GM19397 (cell line): ENCODE measurements around the gene ANKRD55.
"Not testable (repeated sequence)": the region's sequence is repeated elsewhere in the genome, so short reads cannot be mapped to it uniquely, and the experiment has no call there.

Source experiments
- ATAC-seq: cut with Tn5 transposase; IDR thresholded peaks from one replicate; pipeline ENCODE4 v1.9.1; 2021; ENCODE audit warnings: mild to moderate bottlenecking, moderate library complexity; ENCODE audit not compliant: unreplicated experiment

ANKRD55 gene

GRCh38 chr5:56110646-56111403 lies 122.3 kb downstream of the ANKRD55 start:
- no peak for ATAC-seq

GRCh38 chr5:56108246-56108645 lies 124.9 kb downstream of the ANKRD55 start:
- ATAC-seq: no peak

- no peak for ATAC-seq
These were observed 126.3 kb downstream of the ANKRD55 start for GRCh38 chr5:56106837-56107236.

- ATAC-seq: no peak
These were observed 127.4 kb downstream of the ANKRD55 start for GRCh38 chr5:56105511-56106291.

- no peak for ATAC-seq
These were observed 130.2 kb downstream of the ANKRD55 start for GRCh38 chr5:56102889-56103288.

- not testable (repeated sequence) for ATAC-seq
These were observed 130.9 kb downstream of the ANKRD55 start for GRCh38 chr5:56102207-56102606.

GRCh38 chr5:56101180-56101579 lies 131.9 kb downstream of the ANKRD55 start:
- no peak for ATAC-seq

- no peak for ATAC-seq
These were observed 132.5 kb downstream of the ANKRD55 start for GRCh38 chr5:56100439-56101176.

- no peak for ATAC-seq
These were observed 133.8 kb downstream of the ANKRD55 start for GRCh38 chr5:56099346-56099745.

- no peak for ATAC-seq
These were observed 136.1 kb downstream of the ANKRD55 start for GRCh38 chr5:56097055-56097454.

- ATAC-seq: peak; percentile 79
These were observed 137.5 kb downstream of the ANKRD55 start for GRCh38 chr5:56095579-56096102.

GRCh38 chr5:56094579-56095361 lies 138.4 kb downstream of the ANKRD55 start:
- ATAC-seq: peak; percentile 24

GRCh38 chr5:56093970-56094369 lies 139.2 kb downstream of the ANKRD55 start:
- ATAC-seq: no peak

- ATAC-seq: no peak
These were observed 141.0 kb downstream of the ANKRD55 start for GRCh38 chr5:56092115-56092514.

GRCh38 chr5:56091664-56092063 lies 141.5 kb downstream of the ANKRD55 start:
- no peak for ATAC-seq

- no peak for ATAC-seq
These were observed 142.2 kb downstream of the ANKRD55 start for GRCh38 chr5:56090793-56091460.

GRCh38 chr5:56088967-56089829 lies 143.9 kb downstream of the ANKRD55 start:
- peak; percentile 90 for ATAC-seq

- no peak for ATAC-seq
These were observed 144.6 kb downstream of the ANKRD55 start for GRCh38 chr5:56088431-56088949.

- ATAC-seq: no peak
These were observed 147.9 kb downstream of the ANKRD55 start for GRCh38 chr5:56085193-56085592.
